ENCODE data around the gene TSC2. TPM values are rescaled to one million over a fixed set of nuclear protein-coding genes. Genes with fewer than 3 reads are reported as not detected.
"Not testable (repeated sequence)": the region's sequence is repeated elsewhere in the genome, so short reads cannot be mapped to it uniquely, and the experiment has no call there.

TSC2 gene
- total RNA-seq, 3 donors from 2014 or later: 140 to 161 (median 150) TPM

DNA sequence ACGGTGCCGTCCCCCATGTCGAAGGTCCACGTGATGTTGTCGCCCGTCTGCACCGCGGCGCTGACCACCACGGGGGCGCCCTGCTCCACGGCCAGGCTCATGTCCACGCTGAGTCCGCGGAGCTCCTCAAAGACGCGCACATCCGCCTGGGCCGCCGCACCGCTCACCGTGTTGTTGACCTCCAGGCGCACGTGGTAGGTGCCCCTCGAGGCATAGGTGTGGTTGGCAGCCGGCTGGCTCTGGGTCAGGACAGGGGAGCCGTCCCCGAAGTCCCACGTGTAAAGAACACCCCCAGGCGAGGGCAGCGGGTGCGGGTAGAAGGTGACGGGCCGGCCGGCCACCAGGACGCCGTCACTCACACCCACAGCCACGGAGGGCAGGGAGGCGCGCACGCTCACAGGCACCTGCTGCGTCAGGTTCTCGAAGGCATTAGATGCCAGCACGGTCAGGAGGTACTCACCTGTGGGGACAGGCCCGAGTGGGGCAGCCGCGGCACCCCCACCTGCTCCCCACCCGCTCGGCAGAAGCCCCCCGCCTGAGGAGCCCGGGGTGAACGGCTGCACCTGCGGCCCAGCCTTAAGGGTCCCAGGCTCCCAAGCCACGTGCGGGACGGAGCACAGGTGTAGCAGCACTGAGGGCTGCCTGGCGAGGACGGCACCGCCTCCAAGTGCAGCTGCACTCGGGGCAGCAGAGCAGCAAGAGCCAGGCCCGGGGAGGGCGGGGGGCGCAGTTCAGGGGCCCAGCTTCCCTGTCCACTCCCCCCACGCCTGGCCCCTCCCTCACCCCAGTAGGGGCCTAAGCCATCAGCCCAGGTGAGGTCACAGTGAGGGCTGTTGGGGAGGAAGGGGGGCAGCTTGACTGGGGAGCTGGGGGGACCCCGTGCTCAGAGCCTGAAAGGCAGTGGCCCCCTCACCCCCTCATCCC is 63.9 kb downstream of the TSC2 start:
- H3K4me1 ChIP-seq (ENCODE audit: low read depth); intact Hi-C loops (cut with DNase I, micrococcal nuclease); ATAC-seq; H3K4me3 ChIP-seq; DNase-seq; H3K36me3 ChIP-seq (ENCODE audit: low read depth); H3K9me3 ChIP-seq: not testable (repeated sequence)

- H3K9me3 ChIP-seq; ATAC-seq; DNase-seq; intact Hi-C loops (cut with DNase I, micrococcal nuclease); H3K4me3 ChIP-seq; H3K36me3 ChIP-seq (ENCODE audit: low read depth); H3K4me1 ChIP-seq (ENCODE audit: low read depth): not testable (repeated sequence)
Measured at GRCh38 chr16:2112539-2113106, 64.8 kb downstream of the TSC2 start.

DNA sequence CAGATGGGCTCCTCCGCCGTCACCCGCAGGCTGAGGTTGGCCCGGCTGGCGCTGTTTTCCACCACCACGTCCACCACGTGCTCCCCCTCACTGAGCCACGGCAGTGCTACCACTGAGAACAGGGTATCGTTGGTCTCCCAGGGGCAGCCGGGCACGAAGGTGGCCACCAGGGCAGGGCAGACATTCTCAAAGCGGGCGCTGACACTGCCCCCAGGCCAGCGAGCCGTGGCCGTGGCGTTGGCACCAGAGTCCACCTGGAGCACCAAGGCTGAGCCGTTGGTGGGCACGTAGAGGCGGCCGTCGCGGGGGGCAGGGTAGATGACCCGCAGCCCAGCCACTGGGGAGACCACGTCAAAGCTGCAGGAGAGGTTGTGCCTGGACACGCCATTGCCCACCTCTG is 66.4 kb downstream of the TSC2 start:
- intact Hi-C loops (cut with DNase I, micrococcal nuclease); ATAC-seq: not testable (repeated sequence)

GRCh38 chr16:2114885-2115590 is 67.3 kb downstream of the TSC2 start:
- DNase-seq; H3K4me1 ChIP-seq (ENCODE audit: low read depth); H3K9me3 ChIP-seq; ATAC-seq; H3K4me3 ChIP-seq; intact Hi-C loops (cut with DNase I, micrococcal nuclease); H3K36me3 ChIP-seq (ENCODE audit: low read depth): not testable (repeated sequence)

More for the DNA sequence above, 66.4 kb downstream of the TSC2 start:
- DNase-seq; H3K36me3 ChIP-seq (ENCODE audit: low read depth); H3K4me3 ChIP-seq; H3K4me1 ChIP-seq (ENCODE audit: low read depth); H3K9me3 ChIP-seq: not testable (repeated sequence)

- DNase-seq (no peak), ATAC-seq (no peak)
- no peak for TF ChIP-seq CTCF (IDR thresholded peaks at IDR 0.05)
- Histone ChIP-seq H3K36me3 (ENCODE audit: low read depth) (no peaks in the 10 kb centered on the region), H3K4me1 (ENCODE audit: low read depth) (peaks cover 5% of the 10 kb centered on the region), H3K9me3 (no peaks in the 10 kb centered on the region), H3K4me3 (no peak overlapping the region)
- intact Hi-C loops (cut with DNase I, micrococcal nuclease): no loop called here
Measured at GRCh38 chr16:2115591-2115973, 67.8 kb downstream of the TSC2 start.

GRCh38 chr16:2116428-2116827 is 68.6 kb downstream of the TSC2 start:
- H3K4me1 ChIP-seq (ENCODE audit: low read depth); DNase-seq; intact Hi-C loops (cut with DNase I, micrococcal nuclease); H3K9me3 ChIP-seq; H3K36me3 ChIP-seq (ENCODE audit: low read depth); ATAC-seq; H3K4me3 ChIP-seq: not testable (repeated sequence)

DNA sequence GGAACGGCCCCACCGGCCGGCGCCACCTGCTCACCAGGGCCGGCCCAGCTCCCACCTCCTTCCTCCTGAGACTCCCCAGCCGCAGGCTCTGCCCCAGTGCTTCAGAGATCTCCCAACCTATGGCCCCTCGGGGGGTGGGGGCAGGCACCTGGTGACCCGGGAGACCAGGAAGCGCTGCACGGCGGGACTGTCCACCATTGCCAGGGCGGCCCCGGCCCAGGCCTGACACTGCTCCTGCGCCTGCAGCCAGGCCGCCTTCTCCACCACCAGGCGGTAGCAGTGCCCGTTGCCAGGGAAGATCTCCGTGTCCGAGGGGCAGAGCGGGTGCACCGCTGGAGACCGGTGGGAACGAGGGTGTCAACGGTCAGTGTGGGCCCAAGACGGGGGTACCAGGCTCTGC is 69.6 kb downstream of the TSC2 start:
- ATAC-seq; H3K36me3 ChIP-seq (ENCODE audit: low read depth); H3K9me3 ChIP-seq; H3K4me1 ChIP-seq (ENCODE audit: low read depth); DNase-seq; H3K4me3 ChIP-seq; intact Hi-C loops (cut with DNase I, micrococcal nuclease): not testable (repeated sequence)

- H3K36me3 ChIP-seq (ENCODE audit: low read depth); H3K4me1 ChIP-seq (ENCODE audit: low read depth); H3K9me3 ChIP-seq; DNase-seq; H3K4me3 ChIP-seq; ATAC-seq; intact Hi-C loops (cut with DNase I, micrococcal nuclease): not testable (repeated sequence)
Measured at GRCh38 chr16:2117960-2118722, 70.4 kb downstream of the TSC2 start.

- H3K4me3 ChIP-seq: not testable (repeated sequence)
Measured at GRCh38 chr16:2121325-2121724, 73.5 kb downstream of the TSC2 start.

More at GRCh38 chr16:2121325-2121724, 73.5 kb downstream of the TSC2 start:
- H3K9me3 ChIP-seq; H3K36me3 ChIP-seq (ENCODE audit: low read depth); intact Hi-C loops (cut with DNase I, micrococcal nuclease): not testable (repeated sequence)
- peaks cover 13% of the 10 kb centered on the region for H3K4me1 ChIP-seq (ENCODE audit: low read depth)
- peak in 1 of 3 donors; percentile 49 for DNase-seq
- peak; percentile 32 for ATAC-seq

Data from mucosa of descending colon (tissue), 3 donors.